GM04503 (cell line): ENCODE data around the gene TEAD4.

Source experiments
- DNase-seq: peaks from one replicate; pipeline ENCODE4 v3.0.0-alpha.2; 2012; ENCODE audit warnings: low read depth

The TEAD4 gene

DNA sequence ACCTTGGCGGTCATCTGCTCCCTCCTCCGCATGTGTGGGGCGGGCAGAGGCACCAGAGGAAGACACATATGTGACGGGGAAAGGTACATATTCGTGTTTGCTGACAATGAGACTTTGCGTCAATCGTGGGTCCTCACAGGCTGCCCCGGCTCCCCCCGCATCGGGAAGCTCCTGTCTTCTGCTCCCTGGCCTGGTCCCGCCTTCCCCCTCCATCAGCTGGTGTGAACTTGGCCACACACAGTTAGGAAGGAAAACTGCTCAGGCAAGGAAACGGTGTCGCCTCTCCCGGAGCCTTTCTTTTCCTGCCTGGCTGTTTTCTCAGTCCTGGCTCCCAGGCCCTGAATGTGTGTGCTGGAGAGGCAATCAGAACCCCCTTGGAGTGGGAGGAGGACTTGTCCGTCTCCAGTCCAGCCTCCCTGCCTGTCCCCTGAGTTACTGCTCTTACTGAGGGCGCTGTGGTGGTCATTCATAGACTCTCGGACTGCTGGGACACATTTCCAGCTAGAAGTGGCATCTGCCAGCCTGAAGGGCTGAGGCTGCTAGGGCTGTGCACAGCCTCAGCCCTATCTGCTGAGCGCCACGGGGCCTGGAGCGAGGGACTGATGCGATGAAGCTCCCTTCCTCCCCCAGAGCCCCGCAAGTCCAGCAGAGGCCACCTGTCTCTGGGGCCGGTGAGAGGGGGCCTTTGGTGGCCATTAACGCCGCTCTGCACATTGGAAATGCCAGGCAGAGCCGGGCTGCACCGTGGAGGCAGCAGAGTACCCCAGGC is 73.8 kb downstream of the TEAD4 start:
- no peak for DNase-seq

DNA sequence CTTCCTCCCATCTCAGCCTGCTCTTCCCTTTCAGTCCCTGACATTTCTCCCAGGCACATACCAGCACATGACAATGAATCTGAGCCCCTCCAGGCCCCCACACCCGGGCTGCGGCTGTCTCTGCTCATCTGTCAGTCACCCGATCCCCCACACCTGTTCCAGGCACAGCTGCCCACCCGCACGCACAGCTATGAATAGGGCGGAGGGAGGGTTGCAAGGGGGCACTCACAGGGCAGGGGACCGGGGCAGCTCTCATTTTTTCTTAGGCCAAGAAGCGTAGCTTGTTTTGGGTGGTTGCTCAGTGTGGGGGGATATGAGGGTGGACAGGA is 74.3 kb downstream of the TEAD4 start:
- no peak for DNase-seq

DNA sequence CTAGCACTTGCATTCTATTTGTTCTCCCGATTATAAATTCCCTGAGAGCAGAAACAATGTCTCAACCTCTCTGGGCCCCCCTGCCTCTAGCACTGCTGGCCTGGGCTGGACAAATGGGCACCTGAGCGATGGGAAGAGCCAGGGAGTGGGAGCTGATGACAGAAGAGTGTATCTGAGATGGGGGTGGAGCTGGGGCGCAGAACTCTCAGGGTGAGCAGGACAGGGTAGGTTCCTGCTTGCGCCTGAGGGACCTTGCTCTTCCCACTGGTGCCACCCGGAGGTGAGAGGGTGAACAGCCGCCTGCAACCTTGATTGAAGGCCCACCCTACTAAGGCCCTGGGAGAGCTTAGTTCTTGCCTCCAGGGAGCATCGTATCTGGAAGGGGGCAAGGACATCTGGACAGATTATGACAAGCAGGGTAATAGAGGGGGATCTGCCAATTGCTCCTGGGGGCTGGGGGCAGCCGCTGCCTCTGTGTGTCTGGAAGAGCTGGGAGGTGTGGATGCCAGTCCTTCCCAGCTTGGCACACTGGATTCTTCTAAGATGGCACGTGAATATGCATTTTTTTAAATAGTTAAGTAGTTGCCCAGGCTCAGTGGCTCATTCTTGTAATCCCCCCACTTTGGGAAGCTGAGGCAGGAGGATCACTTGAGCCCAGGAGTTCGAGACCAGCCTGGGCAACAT is 75.0 kb downstream of the TEAD4 start:
- peak; percentile 7 for DNase-seq

- no peak for DNase-seq
Measured at GRCh38 chr12:3035171-3035570, 76.0 kb downstream of the TEAD4 start.

- no peak for DNase-seq
Measured at GRCh38 chr12:3035815-3036702, 76.9 kb downstream of the TEAD4 start.

- DNase-seq: no peak
Measured at GRCh38 chr12:3036901-3037600, 77.9 kb downstream of the TEAD4 start.

- no peak for DNase-seq
Measured at GRCh38 chr12:3038166-3038565, 79.0 kb downstream of the TEAD4 start.

DNA sequence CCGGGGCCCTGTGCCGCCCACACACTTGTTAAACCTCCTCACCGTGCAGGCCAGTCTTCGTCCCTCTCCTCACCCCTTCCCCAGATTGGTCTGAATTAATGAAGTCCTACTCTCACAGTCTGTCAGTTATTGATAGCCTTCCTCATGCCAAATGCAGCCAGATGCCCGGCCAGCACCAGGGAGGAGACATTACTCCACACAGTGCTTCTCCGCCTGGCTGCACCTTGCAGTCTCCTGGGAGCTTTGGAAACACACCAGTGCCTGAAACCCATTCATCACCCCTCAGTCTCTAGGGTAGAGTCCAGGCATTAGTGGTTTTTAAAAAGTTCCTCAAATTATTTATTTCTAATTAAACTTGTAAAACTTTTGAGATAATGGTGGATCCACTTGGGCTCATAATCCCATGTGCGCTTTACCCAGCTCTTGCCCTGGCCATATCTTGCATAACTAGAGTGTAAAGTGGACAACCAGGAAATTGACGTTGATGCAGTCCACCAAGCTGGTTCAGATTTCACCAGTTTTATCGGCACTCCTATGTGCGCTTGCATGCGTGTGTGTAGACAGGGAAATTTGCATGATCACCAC is 79.8 kb downstream of the TEAD4 start:
- no peak for DNase-seq

DNA sequence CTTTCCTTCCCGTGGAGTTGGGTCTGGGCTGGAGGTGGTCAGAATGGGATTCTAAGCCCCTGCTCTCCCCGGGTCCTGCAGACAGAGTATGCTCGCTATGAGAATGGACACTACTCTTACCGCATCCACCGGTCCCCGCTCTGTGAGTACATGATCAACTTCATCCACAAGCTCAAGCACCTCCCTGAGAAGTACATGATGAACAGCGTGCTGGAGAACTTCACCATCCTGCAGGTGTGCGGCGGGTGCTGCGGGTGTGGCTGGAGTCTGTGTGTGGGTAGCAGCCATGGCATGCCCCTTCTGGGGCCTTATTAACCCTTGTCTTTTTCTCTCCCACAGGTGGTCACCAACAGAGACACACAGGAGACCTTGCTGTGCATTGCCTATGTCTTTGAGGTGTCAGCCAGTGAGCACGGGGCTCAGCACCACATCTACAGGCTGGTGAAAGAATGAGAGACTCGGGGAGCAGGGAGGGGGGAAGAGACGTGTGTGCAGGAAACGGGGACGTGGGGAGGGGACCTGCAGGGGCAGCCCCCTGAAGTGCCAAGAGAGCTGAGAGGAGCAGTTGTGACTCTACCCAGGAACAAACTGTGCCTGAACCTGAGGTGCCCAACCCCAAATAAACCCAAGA is 80.9 kb downstream of the TEAD4 start:
- no peak for DNase-seq

- DNase-seq: no peak
Measured at GRCh38 chr12:3040663-3041544, 81.7 kb downstream of the TEAD4 start.

- no peak for DNase-seq
Measured at GRCh38 chr12:3041558-3042164, 82.5 kb downstream of the TEAD4 start.

GRCh38 chr12:3042394-3042793 is 83.2 kb downstream of the TEAD4 start:
- no peak for DNase-seq

GRCh38 chr12:3042826-3043225 is 83.6 kb downstream of the TEAD4 start:
- DNase-seq: no peak

GRCh38 chr12:3043406-3043805 is 84.2 kb downstream of the TEAD4 start:
- DNase-seq: no peak

GRCh38 chr12:3044141-3044630 is 85.0 kb downstream of the TEAD4 start:
- DNase-seq: no peak

- DNase-seq: no peak
Measured at GRCh38 chr12:3045494-3045893, 86.3 kb downstream of the TEAD4 start.

DNA sequence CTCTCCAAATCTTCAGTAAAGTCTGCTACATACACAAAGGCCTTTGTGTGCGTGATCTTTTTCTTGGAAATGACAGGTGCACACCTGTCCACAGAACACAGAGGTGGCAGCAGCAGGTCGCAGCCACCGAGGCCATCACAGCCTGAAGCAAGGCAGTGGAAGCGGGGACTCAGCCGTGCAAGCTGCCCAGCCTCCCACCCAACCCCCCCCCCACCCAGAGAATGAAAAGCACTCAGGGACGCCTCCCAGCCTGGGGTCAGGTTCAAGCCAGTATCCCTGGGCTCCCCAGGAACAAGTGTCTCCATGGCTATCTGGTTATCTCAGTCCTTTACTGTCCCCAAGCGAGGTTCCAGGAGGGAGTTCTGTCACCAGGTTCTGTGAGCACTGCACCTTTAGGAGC is 86.8 kb downstream of the TEAD4 start:
- no peak for DNase-seq

DNA sequence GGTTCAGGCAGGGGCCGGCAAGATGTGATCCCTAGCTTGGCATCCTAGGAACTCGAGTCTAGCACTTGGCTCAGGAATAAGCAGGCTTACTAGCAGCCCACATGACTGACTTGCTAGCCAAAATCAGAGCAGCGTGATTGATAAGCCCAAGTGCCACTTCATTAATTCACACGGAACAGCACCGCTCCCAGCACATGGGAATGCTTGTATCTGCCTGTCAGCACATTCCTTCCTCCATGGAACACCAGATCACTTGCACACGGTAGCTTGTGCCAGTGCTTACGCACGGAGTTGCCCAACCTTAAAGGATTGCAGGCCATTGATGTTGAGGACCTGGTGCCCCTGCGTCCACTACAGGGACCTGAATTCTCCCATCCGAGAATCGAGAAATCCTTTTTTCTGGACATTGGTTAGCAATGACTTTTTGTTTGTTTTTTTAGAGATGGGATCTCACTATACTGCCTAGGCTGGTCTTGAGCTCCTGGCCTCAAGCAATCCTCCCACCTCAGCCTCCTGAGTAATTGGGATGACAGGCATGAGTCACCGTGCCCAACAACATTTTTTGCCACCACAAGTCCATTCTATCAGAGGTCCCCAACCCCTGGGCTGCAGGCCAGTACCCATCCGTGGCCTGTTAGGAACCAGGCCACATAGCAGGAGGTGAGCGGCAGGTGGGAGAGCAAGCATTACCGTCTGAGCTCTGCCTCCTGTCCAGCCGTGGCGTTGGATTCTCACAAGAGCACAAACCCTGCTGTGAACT is 87.4 kb downstream of the TEAD4 start:
- no peak for DNase-seq

DNA sequence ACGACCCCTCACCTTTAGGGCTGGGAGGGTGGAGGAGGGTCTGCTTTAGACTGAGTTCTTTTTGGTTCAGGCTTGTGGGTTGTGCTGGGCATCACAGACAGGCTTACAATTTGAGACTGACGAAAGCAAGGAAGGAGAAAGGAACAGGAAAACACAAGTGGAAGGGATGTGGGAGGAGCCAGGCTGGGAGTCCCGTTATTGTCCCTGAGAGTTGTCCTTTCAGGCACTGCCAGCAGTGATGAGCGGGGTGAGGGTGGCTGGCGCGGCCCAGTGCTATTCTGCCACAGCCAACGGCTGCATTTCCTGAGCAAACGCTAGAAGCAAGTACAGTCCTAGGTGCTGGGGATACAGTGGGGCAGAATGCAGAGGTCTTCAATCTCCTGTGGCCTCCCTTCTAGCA is 88.8 kb downstream of the TEAD4 start:
- no peak for DNase-seq
